GM19324 (cell line): ENCODE data around the gene RPS6KA1.

Experiments
- ATAC-seq: cut with Tn5 transposase; IDR thresholded peaks from one replicate; pipeline ENCODE4 v1.9.1; 2021; ENCODE audit warnings: mild to moderate bottlenecking, moderate library complexity; ENCODE audit not compliant: unreplicated experiment, low FRiP score

The RPS6KA1 gene

GRCh38 chr1:26530895-26531598, 1.5 kb downstream of the RPS6KA1 start:
- no peak for ATAC-seq

GRCh38 chr1:26531651-26532131, 2.1 kb downstream of the RPS6KA1 start:
- ATAC-seq = no peak

- ATAC-seq = no peak
These were observed 4.5 kb downstream of the RPS6KA1 start for GRCh38 chr1:26533951-26534509.

GRCh38 chr1:26535201-26535600, 5.6 kb downstream of the RPS6KA1 start:
- ATAC-seq = no peak

- no peak for ATAC-seq
These were observed 6.5 kb downstream of the RPS6KA1 start for GRCh38 chr1:26536081-26536480.

GRCh38 chr1:26536521-26536920, 7.0 kb downstream of the RPS6KA1 start:
- no peak for ATAC-seq

GRCh38 chr1:26537951-26538352, 8.4 kb downstream of the RPS6KA1 start:
- no peak for ATAC-seq

GRCh38 chr1:26538480-26539412, 9.2 kb downstream of the RPS6KA1 start:
- ATAC-seq = no peak

- no peak for ATAC-seq
These were observed 10.2 kb downstream of the RPS6KA1 start for GRCh38 chr1:26539722-26540121.

GRCh38 chr1:26540351-26540750, 10.8 kb downstream of the RPS6KA1 start:
- no peak for ATAC-seq

GRCh38 chr1:26541431-26541815, 11.9 kb downstream of the RPS6KA1 start:
- ATAC-seq = peak; percentile 1

- peak; percentile 45 for ATAC-seq
These were observed 12.5 kb downstream of the RPS6KA1 start for GRCh38 chr1:26541816-26542711.

GRCh38 chr1:26542771-26543451, 13.3 kb downstream of the RPS6KA1 start:
- ATAC-seq = no peak

- ATAC-seq = no peak
These were observed 13.9 kb downstream of the RPS6KA1 start for GRCh38 chr1:26543462-26543861.

- no peak for ATAC-seq
These were observed 14.6 kb downstream of the RPS6KA1 start for GRCh38 chr1:26544126-26544525.

GRCh38 chr1:26545969-26546323, 16.4 kb downstream of the RPS6KA1 start:
- no peak for ATAC-seq

- no peak for ATAC-seq
These were observed 16.8 kb downstream of the RPS6KA1 start for GRCh38 chr1:26546375-26546774.

- ATAC-seq = no peak
These were observed 17.3 kb downstream of the RPS6KA1 start for GRCh38 chr1:26546819-26547218.

GRCh38 chr1:26548841-26549240, 19.3 kb downstream of the RPS6KA1 start:
- no peak for ATAC-seq

GRCh38 chr1:26550946-26551345, 21.4 kb downstream of the RPS6KA1 start:
- ATAC-seq = no peak
